Hematopoietic multipotent progenitor cell treated with erythropoietin and hydrocortisone succinate and interleukin-3 and kit ligand, for 15 days (in vitro differentiated cells): ENCODE results near the gene RBSN.

ENCODE experiments used
- DNase-seq: peaks from one replicate; pipeline ENCODE4 v3.0.0-alpha.2; 2015; ENCODE audit warnings: low spot score

The RBSN gene

GRCh38 chr3:15056676-15057404 is 42.1 kb downstream of the RBSN start:
- DNase-seq, result no peak

- DNase-seq, result no peak
These were observed 43.9 kb downstream of the RBSN start for GRCh38 chr3:15055019-15055557.

GRCh38 chr3:15053541-15053940 is 45.4 kb downstream of the RBSN start:
- DNase-seq, result no peak

GRCh38 chr3:15052335-15053242 is 46.4 kb downstream of the RBSN start:
- DNase-seq, result peak; percentile 68

GRCh38 chr3:15051531-15051930 is 47.4 kb downstream of the RBSN start:
- DNase-seq, result peak; percentile 69

- DNase-seq, result no peak
These were observed 48.4 kb downstream of the RBSN start for GRCh38 chr3:15050405-15051092.

GRCh38 chr3:15049584-15049983 is 49.4 kb downstream of the RBSN start:
- DNase-seq, result no peak

GRCh38 chr3:15045667-15046066 is 53.3 kb downstream of the RBSN start:
- no peak for DNase-seq

- DNase-seq, result no peak
These were observed 54.6 kb downstream of the RBSN start for GRCh38 chr3:15044326-15044725.

- no peak for DNase-seq
These were observed 55.4 kb downstream of the RBSN start for GRCh38 chr3:15043408-15044171.

- DNase-seq, result no peak
These were observed 56.0 kb downstream of the RBSN start for GRCh38 chr3:15042936-15043335.

- DNase-seq, result no peak
These were observed 57.0 kb downstream of the RBSN start for GRCh38 chr3:15041950-15042349.

GRCh38 chr3:15040844-15041243 is 58.1 kb downstream of the RBSN start:
- no peak for DNase-seq

- DNase-seq, result no peak
These were observed 60.6 kb downstream of the RBSN start for GRCh38 chr3:15038306-15038705.

GRCh38 chr3:15033103-15033502 is 65.8 kb downstream of the RBSN start:
- DNase-seq, result no peak

GRCh38 chr3:15032650-15033049 is 66.3 kb downstream of the RBSN start:
- DNase-seq, result no peak

- DNase-seq, result no peak
These were observed 69.3 kb downstream of the RBSN start for GRCh38 chr3:15029625-15030024.

GRCh38 chr3:15023719-15024118 is 75.2 kb downstream of the RBSN start:
- no peak for DNase-seq

- no peak for DNase-seq
These were observed 75.7 kb downstream of the RBSN start for GRCh38 chr3:15023249-15023648.
